IMR-90 (cell line): ENCODE data around the gene PLAAT3. TPM values are rescaled to one million over a fixed set of nuclear protein-coding genes. Genes with fewer than 3 reads are reported as not detected.

Source experiments
- ATAC-seq: fragments of 200-7000 bp; cut with Tn5 transposase; 2 replicates; pipeline ENCODE4 v1.9.1; 2020; ENCODE audit warnings: low read depth, mild to moderate bottlenecking, moderate library complexity
- BruUV-seq: library from RNA; stranded (reverse); fragments of 400-500 nt; replicated peaks from 2 replicates; lab custom pipeline; 2021; lab: Mats Ljungman, UMichigan
- CTCF ChIA-PET: fragments of 300-600 bp; formaldehyde crosslinking; extraction: SDS; loops from one replicate; lab custom pipeline; 2021; ENCODE audit warnings: antibody characterized with exemption; lab: Yijun Ruan, JAX
- POLR2A ChIA-PET: fragments of 300-600 bp; sonication (Branson Sonifier 250); formaldehyde crosslinking; loops from one replicate; lab custom pipeline; 2022; ENCODE audit warnings: antibody characterized with exemption; ENCODE audit not compliant: unreplicated experiment; lab: Charles Lee
- DNase-seq: peaks from one replicate; pipeline ENCODE4 v3.0.0; 2013
- H2AFZ ChIP-seq: replicated peaks from 2 replicates; pipeline ENCODE3; 2013; ENCODE audit warnings: low read length, mild to moderate bottlenecking; ENCODE audit not compliant: poor library complexity
- H2AK5ac ChIP-seq: 2 replicates; pipeline ENCODE4 v1.6.1; 2013; ENCODE audit warnings: low read depth, low read length, inconsistent platforms
- H2AK9ac ChIP-seq: replicated peaks from 2 replicates; pipeline ENCODE3; 2013; ENCODE audit warnings: mild to moderate bottlenecking, low read depth, low read length, moderate library complexity; ENCODE audit not compliant: poor library complexity
- H2BK120ac ChIP-seq: 2 replicates; pipeline ENCODE4 v1.6.1; 2013; ENCODE audit warnings: low read depth, low read length, inconsistent platforms
- H2BK15ac ChIP-seq: 3 replicates; pipeline ENCODE4 v1.6.1; 2013; ENCODE audit warnings: low read depth, low read length, inconsistent platforms
- H2BK20ac ChIP-seq: 2 replicates; pipeline ENCODE4 v1.6.1; 2013; ENCODE audit warnings: low read depth, mild to moderate bottlenecking, inconsistent platforms, low read length, moderate library complexity
- H2BK5ac ChIP-seq: 2 replicates; pipeline ENCODE4 v1.6.1; 2013; ENCODE audit warnings: mild to moderate bottlenecking, low read depth, low read length, inconsistent platforms; ENCODE audit not compliant: poor library complexity, severe bottlenecking
- H3K14ac ChIP-seq: replicated peaks from 2 replicates; pipeline ENCODE4 v1.6.1; 2013; ENCODE audit warnings: low read depth, low read length, inconsistent platforms
- H3K18ac ChIP-seq: 2 replicates; pipeline ENCODE4 v1.6.1; 2013; ENCODE audit warnings: low read depth, low read length, control low read depth
- H3K23ac ChIP-seq: 2 replicates; pipeline ENCODE4 v1.6.1; 2013; ENCODE audit warnings: low read depth, low read length, inconsistent platforms
- H3K27ac ChIP-seq: 2 replicates; pipeline ENCODE4 v1.5.1; 2013; ENCODE audit warnings: mild to moderate bottlenecking, control low read depth, low read length; ENCODE audit not compliant: insufficient read depth
- H3K27me3 ChIP-seq: 2 replicates; pipeline ENCODE4 v1.6.1; 2013; ENCODE audit warnings: low read length; ENCODE audit not compliant: control insufficient read depth, insufficient read depth
- H3K36me3 ChIP-seq: 2 replicates; pipeline ENCODE4 v1.6.1; 2013; ENCODE audit warnings: low read length, mixed read lengths; ENCODE audit not compliant: control insufficient read depth, insufficient read depth
- H3K4ac ChIP-seq: 2 replicates; pipeline ENCODE4 v1.6.1; 2013; ENCODE audit warnings: low read depth, low read length, inconsistent platforms
- H3K4me1 ChIP-seq: 2 replicates; pipeline ENCODE4 v1.6.1; 2013; ENCODE audit warnings: low read length, mixed read lengths; ENCODE audit not compliant: control insufficient read depth, insufficient read depth
- H3K4me2 ChIP-seq: 2 replicates; pipeline ENCODE4 v1.6.1; 2013; ENCODE audit warnings: low read depth, mild to moderate bottlenecking, control low read depth, low read length, moderate library complexity
- H3K4me3 ChIP-seq: 2 replicates; pipeline ENCODE4 v1.5.1; 2013; ENCODE audit warnings: low read depth, mild to moderate bottlenecking, control low read depth, low read length, moderate library complexity; ENCODE audit not compliant: insufficient read depth
- H3K56ac ChIP-seq: 2 replicates; pipeline ENCODE4 v1.6.1; 2013; ENCODE audit warnings: low read length, inconsistent platforms; ENCODE audit not compliant: insufficient read depth; ENCODE audit errors: extremely low read depth
- H3K79me1 ChIP-seq, 2 experiments: 2 replicates each; pipeline ENCODE4 v1.6.1; 2013; ENCODE audit warnings: low read length in 2 of 2, inconsistent platforms in 1 of 2, low read depth in 1 of 2
- H3K9ac ChIP-seq: 2 replicates; pipeline ENCODE4 v1.6.1; 2013; ENCODE audit warnings: low read depth, low read length, control low read depth
- H3K9me1 ChIP-seq: 2 replicates; pipeline ENCODE4 v1.6.1; 2013; ENCODE audit warnings: low read length, inconsistent platforms; ENCODE audit not compliant: insufficient read depth
- H3K9me3 ChIP-seq: 2 replicates; pipeline ENCODE4 v1.6.1; 2013; ENCODE audit warnings: low read length; ENCODE audit not compliant: control insufficient read depth, insufficient read depth
- H4K20me1 ChIP-seq: 2 replicates; pipeline ENCODE4 v1.6.1; 2013; ENCODE audit warnings: low read length, inconsistent platforms; ENCODE audit not compliant: insufficient read depth
- H4K5ac ChIP-seq: 2 replicates; pipeline ENCODE4 v1.6.1; 2013; ENCODE audit warnings: mild to moderate bottlenecking, low read depth, low read length, control low read depth
- H4K8ac ChIP-seq, 2 experiments: 2 replicates each; pipeline ENCODE4 v1.6.1; 2013; ENCODE audit warnings: low read depth in 2 of 2, low read length in 2 of 2, control low read depth in 1 of 2, inconsistent platforms in 1 of 2
- H4K91ac ChIP-seq: 2 replicates; pipeline ENCODE4 v1.6.1; 2013; ENCODE audit warnings: low read depth, low read length, inconsistent platforms; ENCODE audit not compliant: insufficient read depth
- CEBPB ChIP-seq: IDR thresholded peaks from 2 replicates; pipeline ENCODE4 v1.6.1; 2012; ENCODE audit warnings: low read depth, low read length, improper control_type of control experiment
- NFE2L2 ChIP-seq: fragments of 150-350 bp; IDR thresholded peaks from 2 replicates; pipeline ENCODE4 v1.6.1; 2016; ENCODE audit warnings: low read depth, mild to moderate bottlenecking, low read length
- RCOR1 ChIP-seq: IDR thresholded peaks from 2 replicates; pipeline ENCODE4 v1.6.1; 2012; ENCODE audit warnings: mild to moderate bottlenecking, low read length, improper control_type of control experiment; ENCODE audit not compliant: insufficient replicate concordance
- WGBS, 2 experiments: methylation state at CpG; one replicate each; pipeline versions ENCODE4 v1.1.5 to v1.1.7; 2013; ENCODE audit warnings: missing lambda C conversion rate in 2 of 2; ENCODE audit not compliant: insufficient read length in 1 of 2; ENCODE audit errors: extremely low coverage in 2 of 2; 5-methylcytosine and 5-hydroxymethylcytosine counted together
- dilution Hi-C: fragments of 300-500 bp; cut with HindIII; formaldehyde crosslinking; loops from one replicate; pipeline ENCODE4 v1.14.3; 2018; ENCODE audit warnings: low sequenced_read_pairs; ENCODE audit not compliant: unreplicated experiment
- in situ Hi-C: fragments of 300-500 bp; cut with MboI; formaldehyde crosslinking; loops from 3 replicates; pipeline ENCODE4 v1.14.3; 2019; ENCODE audit warnings: low sequenced_read_pairs, inconsistent platforms, mixed read lengths
- intact Hi-C: fragments of 100-400 bp; cut with micrococcal nuclease; formaldehyde crosslinking; loops from 2 replicates; pipeline ENCODE4 v1.10.0; 2022
- polyA plus RNA-seq, 3 experiments: library from polyadenylated mRNA; depleted of rRNA; stranded (reverse); fragments of >200 nt; gene quantifications; 2 replicates each; pipeline ENCODE4 v1.2.3, GENCODE V29; 2012; ENCODE audit warnings: low replicate concordance in 1 of 3
- total RNA-seq: library from RNA; depleted of rRNA; stranded (reverse); fragments of >200 nt; gene quantifications from 2 replicates; pipeline ENCODE4 v1.2.3, GENCODE V29; 2012
- TF ChIP-seq, protein P1 (sequence below): conservative IDR thresholded peaks from 2 replicates; pipeline ENCODE4 v1.5.1; 2012; ENCODE audit warnings: mild to moderate bottlenecking, low read depth, low read length, improper control_type of control experiment

PLAAT3 gene
- total and polyA plus RNA-seq, 2 of the 4 experiments (the other 2 are of a cell fraction): 3.2 to 3.9 TPM

DNA sequence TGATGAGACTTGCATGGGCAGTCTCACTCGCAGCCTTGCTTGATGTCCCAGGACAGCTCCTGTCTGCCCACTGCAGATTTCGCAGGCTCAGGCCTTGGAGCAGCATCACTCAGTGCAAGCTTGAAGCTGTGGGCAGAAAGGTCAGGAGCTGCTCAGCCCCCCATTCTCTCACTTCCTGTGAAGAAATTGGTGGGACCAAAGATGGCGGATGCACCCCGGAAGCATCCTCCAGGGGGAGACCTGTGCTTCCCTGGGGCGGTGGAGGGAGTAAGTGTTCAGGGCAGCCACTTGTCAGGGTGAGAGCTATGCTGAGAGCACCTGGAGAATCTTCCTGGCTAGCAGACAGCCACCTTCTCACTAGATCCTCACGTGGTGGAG, 62.4 kb downstream of the PLAAT3 start:
- Histone ChIP-seq H4K8ac (no peak overlapping the region), H3K18ac (no peak overlapping the region), H3K4me3 (no peak overlapping the region), H3K4me1 (no peaks in the 10 kb centered on the region), H3K9ac (no peak overlapping the region), H3K27me3 (peaks cover 22% of the 10 kb centered on the region), H4K91ac (no peak overlapping the region), H2AFZ (no peak overlapping the region), H3K27ac (no peak overlapping the region), H2BK15ac (no peak overlapping the region), H3K4ac (no peak overlapping the region), H3K23ac (no peak overlapping the region), H2BK20ac (no peak overlapping the region), H3K14ac (no peak overlapping the region), H3K4me2 (no peak overlapping the region), H3K79me1 (no peaks in the 10 kb centered on the region), H2BK120ac (no peak overlapping the region), H4K5ac (no peak overlapping the region), H3K36me3 (no peaks in the 10 kb centered on the region), H3K56ac (no peak overlapping the region), H2BK5ac (no peak overlapping the region), H4K20me1 (no peaks in the 10 kb centered on the region), H3K9me1 (no peaks in the 10 kb centered on the region), H2AK5ac (no peak overlapping the region), H3K9me3 (no peaks in the 10 kb centered on the region), H2AK9ac (no peak overlapping the region)
- ChIA-PET CTCF (no interaction called here), POLR2A (no interaction called here)
- dilution Hi-C loops (no loop called here), intact Hi-C loops (no loop called here), in situ Hi-C loops (no loop called here)
- TF ChIP-seq CEBPB (no peak), NFE2L2 (no peak), RCOR1 (no peak)
- TF ChIP-seq, protein P1, sequence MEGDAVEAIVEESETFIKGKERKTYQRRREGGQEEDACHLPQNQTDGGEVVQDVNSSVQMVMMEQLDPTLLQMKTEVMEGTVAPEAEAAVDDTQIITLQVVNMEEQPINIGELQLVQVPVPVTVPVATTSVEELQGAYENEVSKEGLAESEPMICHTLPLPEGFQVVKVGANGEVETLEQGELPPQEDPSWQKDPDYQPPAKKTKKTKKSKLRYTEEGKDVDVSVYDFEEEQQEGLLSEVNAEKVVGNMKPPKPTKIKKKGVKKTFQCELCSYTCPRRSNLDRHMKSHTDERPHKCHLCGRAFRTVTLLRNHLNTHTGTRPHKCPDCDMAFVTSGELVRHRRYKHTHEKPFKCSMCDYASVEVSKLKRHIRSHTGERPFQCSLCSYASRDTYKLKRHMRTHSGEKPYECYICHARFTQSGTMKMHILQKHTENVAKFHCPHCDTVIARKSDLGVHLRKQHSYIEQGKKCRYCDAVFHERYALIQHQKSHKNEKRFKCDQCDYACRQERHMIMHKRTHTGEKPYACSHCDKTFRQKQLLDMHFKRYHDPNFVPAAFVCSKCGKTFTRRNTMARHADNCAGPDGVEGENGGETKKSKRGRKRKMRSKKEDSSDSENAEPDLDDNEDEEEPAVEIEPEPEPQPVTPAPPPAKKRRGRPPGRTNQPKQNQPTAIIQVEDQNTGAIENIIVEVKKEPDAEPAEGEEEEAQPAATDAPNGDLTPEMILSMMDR: no peak
- 86% methylated on average over 1 of the region's 6 CpGs; no CpG with 5 or more reads in 1 of the 2 experiments for WGBS, 2 experiments
- BruUV-seq: no TSS peak
- no peak for ATAC-seq
- DNase-seq: no peak
